HG03060 (cell line): ENCODE measurements around the gene PGM5.
A peak's percentile ranks its signal among the peaks of the same experiment; 100 is the strongest.

Experiments
- ATAC-seq: cut with Tn5 transposase; IDR thresholded peaks from one replicate; pipeline ENCODE4 v1.9.1; 2021; ENCODE audit warnings: low read depth, moderate number of reproducible peaks; ENCODE audit not compliant: unreplicated experiment

The PGM5 gene

DNA sequence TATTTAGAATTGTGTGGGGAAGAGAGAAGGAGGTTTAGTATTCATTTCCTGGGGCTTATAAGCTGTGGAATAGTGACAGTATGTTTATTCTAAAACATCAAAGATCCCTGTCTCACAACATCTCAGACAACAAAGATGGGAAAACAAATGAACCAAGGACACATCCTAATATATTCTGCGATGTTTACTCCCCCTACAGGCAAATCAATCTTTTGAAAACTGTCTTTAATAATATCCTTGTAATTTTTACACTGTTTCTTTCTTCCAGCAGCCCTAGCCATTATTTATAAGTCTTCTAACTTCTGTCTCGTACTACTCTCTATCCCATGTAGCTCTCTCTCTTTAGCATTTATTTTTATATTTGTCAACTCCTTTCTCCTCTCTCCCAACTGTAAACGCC lies 217.7 kb downstream of the PGM5 start:
- ATAC-seq = no peak

DNA sequence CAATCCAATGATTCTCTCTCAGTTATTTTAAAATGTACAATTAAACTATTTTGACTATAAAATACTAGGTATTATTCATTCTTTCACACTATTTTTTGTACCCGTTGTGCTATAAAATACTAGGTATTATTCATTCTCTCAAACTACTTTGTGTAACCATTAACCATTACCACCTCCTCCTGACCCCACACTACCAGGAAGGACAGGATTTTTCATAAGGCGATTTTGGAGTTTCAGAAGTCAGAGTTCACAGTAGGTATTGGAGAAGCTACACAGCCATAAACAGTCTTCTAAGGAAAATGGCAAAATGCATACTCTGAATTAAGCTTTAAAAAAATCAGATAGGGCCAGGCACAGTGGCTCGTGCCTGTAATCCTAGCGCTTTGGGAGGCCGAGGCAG lies 219.4 kb downstream of the PGM5 start:
- ATAC-seq = no peak

DNA sequence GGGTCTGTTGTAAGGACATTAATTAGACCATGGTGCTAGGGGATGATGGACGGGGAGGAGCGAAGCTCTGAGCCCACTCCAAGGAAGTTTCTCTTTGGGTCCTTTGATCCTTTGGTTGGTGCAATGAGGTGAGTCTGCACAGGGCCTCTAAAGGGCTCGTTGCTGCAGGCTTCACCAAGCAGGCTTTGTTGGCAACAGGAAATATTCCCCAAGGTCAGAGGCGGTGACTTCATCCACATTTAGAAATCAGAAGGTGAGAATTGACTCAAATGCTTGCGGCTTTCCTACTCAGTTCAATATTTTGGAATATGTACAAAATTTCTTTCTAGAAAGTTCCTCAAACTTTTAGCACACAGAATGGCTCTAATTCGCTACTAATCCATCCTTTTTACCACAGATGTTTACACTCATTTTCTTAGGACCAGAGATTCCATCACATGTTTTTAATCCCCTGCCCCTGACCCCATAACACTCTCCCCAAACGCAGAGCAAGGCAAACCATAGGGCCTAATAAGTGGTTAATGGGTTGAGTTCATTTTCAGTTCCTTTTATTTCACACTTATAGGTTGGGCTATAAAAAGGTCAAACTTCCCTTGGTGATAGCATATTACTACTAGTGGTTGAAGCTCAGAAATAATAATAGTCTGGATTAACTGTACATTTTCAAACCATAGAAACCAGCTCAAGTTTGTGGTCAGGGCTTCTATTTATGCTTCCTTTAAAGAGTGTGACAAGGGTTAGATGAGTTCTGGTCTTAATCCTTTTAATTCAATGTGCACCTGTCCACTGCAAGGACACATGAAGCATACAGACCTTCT lies 221.6 kb downstream of the PGM5 start:
- ATAC-seq = peak; percentile 73
